Lower lobe of right lung (tissue), 2 donors: ENCODE data around the gene UTF1. TPM values are rescaled to one million over a fixed set of nuclear protein-coding genes. Genes with fewer than 3 reads are reported as not detected.

Source experiments
- ATAC-seq, 2 donors: fragments of 200-7000 bp; cut with Tn5 transposase; one replicate each; pipeline ENCODE4 v1.9.1; 2020 to 2022; ENCODE audit warnings: mild to moderate bottlenecking in 2 of 2, moderate library complexity in 2 of 2
- DNase-seq: peaks from one replicate; pipeline ENCODE4 v3.0.0-alpha.2; 2020
- H3K27ac ChIP-seq: fragments of 200-600 bp; one replicate; pipeline ENCODE4 v1.8.0; 2022
- H3K27me3 ChIP-seq: fragments of 200-600 bp; one replicate; pipeline ENCODE4 v1.8.0; 2022; ENCODE audit warnings: low read depth
- H3K36me3 ChIP-seq: fragments of 200-600 bp; one replicate; pipeline ENCODE4 v1.8.0; 2022; ENCODE audit warnings: mild to moderate bottlenecking
- H3K4me1 ChIP-seq: fragments of 200-600 bp; one replicate; pipeline ENCODE4 v1.8.0; 2022
- H3K4me3 ChIP-seq: fragments of 200-600 bp; one replicate; pipeline ENCODE4 v1.8.0; 2022; ENCODE audit warnings: mild to moderate bottlenecking
- H3K9me3 ChIP-seq: fragments of 200-600 bp; one replicate; pipeline ENCODE4 v1.8.0; 2022
- CTCF ChIP-seq: fragments of 200-600 bp; IDR thresholded peaks from one replicate; pipeline ENCODE4 v1.8.0; 2022; ENCODE audit warnings: antibody characterized with exemption, mild to moderate bottlenecking
- intact Hi-C: fragments of 100-400 bp; cut with DNase I; formaldehyde crosslinking; loops from one replicate; pipeline ENCODE4 v1.11.0; 2022
- total RNA-seq: library from RNA; stranded (reverse); fragmentation: NEBNext Ultra II Directional; extraction: Animal tissue kit (Norgen Biotek cat#: 25700); gene quantifications from one replicate; pipeline ENCODE4 v1.2.1, GENCODE V29; 2021
- donor health status: DM: no; HTN: yes; CAD: no; lungs with severe emphysema.

Gene UTF1
- total RNA-seq, 1 donor from 2014 or later, result not detected

- no peak overlapping the region for H3K27ac ChIP-seq
- H3K27me3 ChIP-seq, result no peaks in the 10 kb centered on the region
- intact Hi-C loops, result no loop called here
- H3K36me3 ChIP-seq, result no peaks in the 10 kb centered on the region
- no peak for ATAC-seq
- no peak overlapping the region for H3K4me3 ChIP-seq
- no peaks in the 10 kb centered on the region for H3K9me3 ChIP-seq
- no peak for TF ChIP-seq CTCF
- H3K4me1 ChIP-seq, result no peaks in the 10 kb centered on the region
- no peak for DNase-seq
These were observed 25.6 kb upstream of the UTF1 start for GRCh38 chr10:133204226-133205015.

GRCh38 chr10:133205146-133205545, 24.9 kb upstream of the UTF1 start:
- no peaks in the 10 kb centered on the region for H3K36me3 ChIP-seq
- H3K27ac ChIP-seq, result no peak overlapping the region
- no peaks in the 10 kb centered on the region for H3K9me3 ChIP-seq
- no peak for TF ChIP-seq CTCF
- H3K4me3 ChIP-seq, result no peak overlapping the region
- H3K4me1 ChIP-seq, result no peaks in the 10 kb centered on the region
- DNase-seq, result no peak
- no peak for ATAC-seq
- no peaks in the 10 kb centered on the region for H3K27me3 ChIP-seq
- intact Hi-C loops, result no loop called here

- H3K27me3 ChIP-seq, result no peaks in the 10 kb centered on the region
- intact Hi-C loops, result no loop called here
- H3K9me3 ChIP-seq, result no peaks in the 10 kb centered on the region
- no peaks in the 10 kb centered on the region for H3K36me3 ChIP-seq
- H3K4me1 ChIP-seq, result no peaks in the 10 kb centered on the region
- no peak overlapping the region for H3K4me3 ChIP-seq
- H3K27ac ChIP-seq, result no peak overlapping the region
- no peak for TF ChIP-seq CTCF
- DNase-seq (no peak), ATAC-seq (no peak)
These were observed 23.5 kb upstream of the UTF1 start for GRCh38 chr10:133206356-133207040.

- intact Hi-C loops, result no loop called here
- no peak for DNase-seq
These were observed 22.9 kb upstream of the UTF1 start for GRCh38 chr10:133207041-133207600.

GRCh38 chr10:133207627-133208026, 22.4 kb upstream of the UTF1 start:
- no peaks in the 10 kb centered on the region for H3K36me3 ChIP-seq

More at GRCh38 chr10:133207041-133207600, 22.9 kb upstream of the UTF1 start:
- no peaks in the 10 kb centered on the region for H3K27me3 ChIP-seq
- no peak for TF ChIP-seq CTCF
- no peaks in the 10 kb centered on the region for H3K4me1 ChIP-seq
- no peak overlapping the region for H3K4me3 ChIP-seq
- no peaks in the 10 kb centered on the region for H3K36me3 ChIP-seq
- H3K9me3 ChIP-seq, result no peaks in the 10 kb centered on the region
- no peak overlapping the region for H3K27ac ChIP-seq
- ATAC-seq, result no peak

More at GRCh38 chr10:133207627-133208026, 22.4 kb upstream of the UTF1 start:
- Histone ChIP-seq H3K9me3 (no peaks in the 10 kb centered on the region), H3K27ac (no peak overlapping the region), H3K4me3 (no peak overlapping the region), H3K27me3 (no peaks in the 10 kb centered on the region), H3K4me1 (no peaks in the 10 kb centered on the region)
- no peak for TF ChIP-seq CTCF
- no peak for ATAC-seq
- DNase-seq, result no peak
- intact Hi-C loops, result no loop called here
